GM18526 (cell line): Measurements from ENCODE around the gene FABP2.

Experiments
- POLR2A ChIP-seq: IDR thresholded peaks from 3 replicates; pipeline ENCODE4 v1.6.1; 2011; ENCODE audit not compliant: insufficient read length; ENCODE audit errors: extremely low read depth

The FABP2 gene

DNA sequence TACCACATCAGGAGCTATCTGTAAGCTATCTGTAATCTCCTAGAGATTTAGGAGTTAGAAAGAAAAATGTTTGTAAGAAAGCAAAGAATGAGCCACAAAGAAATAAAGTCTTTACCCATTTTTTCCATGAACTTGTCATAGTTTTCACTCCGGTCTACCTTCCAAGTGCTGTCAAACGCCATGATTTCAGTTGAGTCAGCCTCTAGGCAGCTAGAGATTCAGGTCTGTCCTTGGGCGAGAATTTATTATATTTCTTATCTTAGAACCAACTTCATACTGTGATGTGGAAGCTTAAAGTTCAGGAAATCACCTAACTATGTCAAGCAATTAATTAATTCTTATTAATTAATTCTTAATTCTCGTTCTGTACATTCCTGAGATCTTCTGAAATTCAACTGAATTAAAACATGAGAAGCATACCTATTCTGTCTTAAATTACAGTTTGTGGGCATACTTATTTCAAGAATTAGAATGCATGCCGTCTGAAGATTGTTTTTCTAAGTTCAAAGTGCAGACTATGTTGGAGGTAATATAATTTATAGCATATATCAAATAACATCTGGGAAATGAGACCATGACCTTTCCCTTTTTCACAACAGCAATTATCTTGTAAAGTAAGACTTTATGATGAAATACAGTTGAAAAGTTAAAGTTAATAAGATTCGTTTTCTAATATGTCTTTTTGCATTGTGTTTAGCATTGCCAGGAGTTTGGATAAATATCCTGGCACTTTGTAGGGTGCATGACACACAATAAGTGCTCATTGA is at the start of gene FABP2:
Gene FABP2 (minus strand): TSS at position 218 of the 767 bp plus-strand sequence. CDS start 36 bp downstream, at position 182.
- TF ChIP-seq POLR2A = no peak

DNA sequence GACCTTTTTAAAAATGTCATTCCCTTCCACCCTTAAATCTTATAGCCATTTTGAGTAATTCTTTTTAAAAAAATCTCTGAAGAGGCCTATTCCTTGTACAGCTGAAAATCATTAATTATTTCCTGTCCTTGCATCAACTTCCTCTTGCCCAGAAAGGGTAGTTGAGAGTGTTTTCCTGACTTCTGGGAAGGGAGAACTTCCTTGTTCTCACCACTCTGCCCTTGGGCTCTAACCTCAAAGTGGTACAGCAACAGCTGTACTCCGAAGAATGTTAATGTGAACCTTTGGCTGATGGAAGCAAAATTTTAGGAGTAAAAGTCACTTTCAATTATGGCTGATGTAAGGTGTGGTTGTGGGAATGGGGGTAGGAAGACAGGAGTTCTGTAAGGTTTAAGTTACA is 15.1 kb upstream of the FABP2 start:
- TF ChIP-seq POLR2A = no peak

DNA sequence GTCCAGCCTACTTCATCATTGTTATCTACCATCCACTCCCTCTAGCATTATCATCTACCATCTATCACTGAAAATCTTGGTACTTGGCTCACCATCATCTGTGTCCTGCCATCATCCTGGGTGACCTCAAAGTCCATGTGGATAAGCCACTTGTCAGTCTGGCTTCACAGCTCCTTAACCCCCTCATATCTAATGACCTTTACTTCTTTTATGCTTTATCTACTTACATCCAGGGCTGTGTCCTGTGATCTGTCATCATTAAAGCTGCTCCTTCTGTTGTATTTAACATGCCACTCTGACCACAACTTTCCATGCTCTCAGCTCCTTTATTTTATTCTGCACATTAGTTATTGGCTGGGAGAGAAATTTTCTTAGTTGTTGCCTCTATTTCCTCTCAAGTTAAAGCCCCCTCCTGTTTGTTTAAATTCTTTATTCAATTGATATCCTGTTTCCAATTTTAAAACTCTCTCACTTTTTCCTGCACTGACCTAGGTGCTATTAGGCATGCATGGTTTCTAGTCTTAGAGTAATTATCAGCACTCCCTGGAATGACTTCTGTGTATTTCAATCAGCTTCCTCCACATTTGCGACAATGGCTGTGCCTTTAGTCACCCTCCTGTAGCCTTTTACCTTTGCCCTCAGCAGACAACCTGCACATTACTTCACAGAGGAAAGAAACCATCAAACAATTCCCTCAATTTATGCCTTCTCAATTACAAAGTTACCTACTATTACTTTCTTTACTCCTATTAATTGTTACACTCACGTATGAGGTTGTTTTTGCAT is 8.1 kb upstream of the FABP2 start:
- no peak for TF ChIP-seq POLR2A

GRCh38 chr4:119328695-119329094 is 6.8 kb upstream of the FABP2 start:
- no peak for TF ChIP-seq POLR2A

GRCh38 chr4:119317990-119318389 is 3.9 kb downstream of the FABP2 start:
- no peak for TF ChIP-seq POLR2A

DNA sequence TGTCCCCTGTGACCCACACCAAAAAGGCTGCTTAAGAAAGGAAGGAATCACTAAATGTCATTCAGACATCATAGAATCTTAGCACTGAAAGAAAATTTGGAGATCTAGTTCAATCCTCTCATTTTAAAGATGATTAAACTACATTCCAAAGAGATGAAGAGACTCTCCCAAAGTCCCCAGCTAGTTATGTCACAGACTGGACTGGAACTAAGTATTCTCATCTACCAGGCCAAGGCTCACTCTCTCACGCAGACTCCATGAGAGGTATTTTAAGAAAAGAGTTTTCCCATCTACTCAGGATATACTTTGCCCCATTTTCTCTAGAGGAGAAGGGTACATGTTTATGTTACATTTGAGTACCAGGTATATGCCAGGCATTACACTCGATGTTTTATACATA is 6.9 kb downstream of the FABP2 start:
- no peak for TF ChIP-seq POLR2A

- TF ChIP-seq POLR2A = no peak
Observed at GRCh38 chr4:119314356-119314755, 7.6 kb downstream of the FABP2 start.

- TF ChIP-seq POLR2A = no peak
Observed at GRCh38 chr4:119313237-119313636, 8.7 kb downstream of the FABP2 start.

- TF ChIP-seq POLR2A = no peak
Observed at GRCh38 chr4:119310826-119311225, 11.1 kb downstream of the FABP2 start.

DNA sequence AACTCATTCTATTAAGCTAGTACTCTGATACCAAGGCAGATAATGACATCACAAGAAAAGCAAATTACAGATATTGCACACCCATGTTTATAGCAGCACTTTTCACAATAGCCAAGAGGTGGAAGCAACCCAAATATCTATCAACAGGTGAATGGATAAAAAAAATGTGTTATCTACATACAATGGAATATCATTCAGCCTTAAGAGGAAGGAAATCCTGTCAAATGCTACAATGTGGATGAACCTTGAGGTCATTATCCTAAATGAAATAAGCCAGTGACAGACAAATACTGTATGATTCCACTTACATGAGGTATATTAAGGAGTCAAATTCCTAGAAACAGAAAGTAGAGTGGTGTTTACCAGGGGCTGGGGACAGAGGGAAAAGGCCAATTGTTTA is 14.3 kb downstream of the FABP2 start:
- no peak for TF ChIP-seq POLR2A

DNA sequence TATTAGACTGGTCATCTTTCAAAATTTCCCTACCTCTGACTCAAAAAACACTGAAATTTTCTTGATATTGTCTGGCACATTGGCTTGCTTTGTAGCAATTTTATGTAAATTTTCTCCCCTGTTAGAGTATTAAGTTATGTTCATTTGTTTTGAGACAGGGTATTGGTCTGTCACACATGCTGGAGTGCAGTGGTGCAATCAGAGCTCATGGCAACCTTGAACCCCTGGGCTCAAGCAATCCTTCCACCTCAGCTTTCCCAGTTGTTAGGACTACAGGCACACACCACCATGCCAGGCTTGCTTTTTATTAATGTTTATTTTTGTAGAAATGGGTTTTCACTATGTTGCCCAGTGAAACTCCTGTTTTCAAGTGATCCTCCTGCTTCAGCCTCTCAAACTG is 17.5 kb downstream of the FABP2 start:
- TF ChIP-seq POLR2A = no peak

DNA sequence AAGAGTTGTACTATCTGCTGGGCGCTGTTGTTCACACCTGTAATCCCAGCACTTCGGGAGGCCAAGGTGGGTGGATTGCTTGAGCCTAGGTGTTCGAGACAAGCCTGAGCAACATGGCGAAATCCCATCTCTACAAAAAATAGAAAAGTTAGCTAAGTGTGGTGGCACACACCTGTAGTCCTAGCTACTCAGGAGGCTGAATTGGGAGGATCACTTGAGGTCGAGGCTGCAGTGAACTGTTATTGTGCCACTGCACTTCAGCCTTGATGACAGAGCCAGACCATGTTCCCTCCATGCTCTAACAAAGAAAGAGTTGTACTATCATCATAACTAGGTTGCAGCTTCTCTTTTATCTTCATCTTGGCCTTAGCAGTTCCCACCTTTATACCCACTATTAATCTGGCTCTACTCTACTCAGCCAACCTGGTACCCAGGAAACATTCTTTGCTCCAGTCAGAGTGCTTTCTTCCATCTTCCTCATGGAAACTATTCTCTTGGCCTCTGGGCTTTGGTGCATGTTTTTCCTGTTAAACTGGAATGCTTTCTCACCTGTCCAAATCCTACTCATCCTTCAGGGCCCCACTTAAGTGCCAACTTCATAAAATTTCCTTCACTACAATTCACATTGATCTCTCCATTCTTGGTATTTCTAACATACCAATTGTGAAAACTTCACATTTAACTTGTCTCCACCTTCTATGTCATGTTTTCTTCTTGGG is 18.2 kb downstream of the FABP2 start:
- TF ChIP-seq POLR2A = no peak

DNA sequence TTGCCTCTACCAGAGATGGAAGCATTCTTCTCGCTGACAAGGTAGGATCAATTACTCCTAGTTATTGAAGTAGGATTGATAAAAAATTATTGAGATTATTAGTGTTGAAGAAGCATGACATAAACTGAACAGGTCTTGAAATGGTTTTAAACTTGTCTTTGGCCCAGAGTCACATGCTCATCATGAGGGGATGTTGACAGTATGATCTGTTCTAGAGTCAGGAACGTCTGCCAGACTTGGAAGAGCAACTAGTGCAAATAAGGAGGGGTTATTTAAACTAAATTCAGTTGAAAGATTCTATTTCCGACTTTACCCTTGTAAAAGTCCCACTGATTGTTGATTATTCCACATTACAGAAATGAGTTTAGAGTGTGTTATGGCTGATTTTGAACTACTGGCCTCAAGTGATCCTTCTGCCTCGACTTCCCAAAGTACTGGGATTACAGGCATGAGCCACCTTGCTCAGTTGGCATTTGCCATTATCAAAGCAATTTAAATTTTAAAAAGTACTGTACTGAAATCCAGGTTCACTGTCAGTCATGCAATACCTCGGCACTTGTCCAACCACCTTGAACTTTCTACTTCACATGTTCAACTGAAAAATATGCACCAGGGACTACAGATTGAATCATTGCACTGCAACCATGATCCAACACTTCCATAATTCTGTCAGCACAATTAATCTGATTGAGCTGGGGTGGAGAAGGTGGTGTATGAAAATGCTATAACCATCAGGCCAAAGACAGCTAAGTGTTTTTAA is 19.7 kb downstream of the FABP2 start:
- no peak for TF ChIP-seq POLR2A

- TF ChIP-seq POLR2A = peak; percentile 76
Observed at GRCh38 chr4:119300101-119300978, 21.6 kb downstream of the FABP2 start.
